H9 (cell line): ENCODE measurements around the gene PREX1. TPM values are rescaled to one million over a fixed set of nuclear protein-coding genes. Genes with fewer than 3 reads are reported as not detected.

Experiments
- DNase-seq: peaks from one replicate; pipeline ENCODE4 v3.0.0-alpha.2; 2017
- H2AFZ ChIP-seq: one replicate; pipeline ENCODE4 v1.6.1; 2013; ENCODE audit warnings: mild to moderate bottlenecking, low read length, control low read depth, moderate library complexity
- H2AK5ac ChIP-seq: 2 replicates; pipeline ENCODE4 v1.6.1; 2013; ENCODE audit warnings: low read length, control low read depth, mixed read lengths; ENCODE audit not compliant: insufficient read length
- H2BK120ac ChIP-seq: one replicate; pipeline ENCODE4 v1.6.1; 2013; ENCODE audit warnings: low read depth, mild to moderate bottlenecking, low read length, control low read depth, inconsistent platforms; ENCODE audit not compliant: poor library complexity, severe bottlenecking
- H2BK12ac ChIP-seq: 2 replicates; pipeline ENCODE4 v1.6.1; 2013; ENCODE audit warnings: low read length, control low read depth, mixed read lengths, low read depth; ENCODE audit not compliant: insufficient read length
- H2BK15ac ChIP-seq: 2 replicates; pipeline ENCODE4 v1.6.1; 2013; ENCODE audit warnings: low read depth, low read length, control low read depth
- H2BK20ac ChIP-seq: one replicate; pipeline ENCODE4 v1.6.1; 2013; ENCODE audit warnings: low read depth, mild to moderate bottlenecking, low read length, control low read depth, inconsistent platforms; ENCODE audit not compliant: poor library complexity, severe bottlenecking
- H2BK5ac ChIP-seq: 2 replicates; pipeline ENCODE4 v1.6.1; 2013; ENCODE audit warnings: low read length, control low read depth, mixed read lengths; ENCODE audit not compliant: insufficient read length
- H3K14ac ChIP-seq: 2 replicates; pipeline ENCODE4 v1.6.1; 2013; ENCODE audit warnings: low read length, control low read depth; ENCODE audit not compliant: insufficient read depth
- H3K18ac ChIP-seq: 2 replicates; pipeline ENCODE4 v1.6.1; 2013; ENCODE audit warnings: low read depth, mild to moderate bottlenecking, mixed read lengths, low read length, control low read depth; ENCODE audit not compliant: insufficient read length
- H3K23ac ChIP-seq: 2 replicates; pipeline ENCODE4 v1.6.1; 2013; ENCODE audit warnings: low read length, control low read depth, mixed read lengths, low read depth; ENCODE audit not compliant: insufficient read length
- H3K23me2 ChIP-seq: 2 replicates; pipeline ENCODE4 v1.6.1; 2013; ENCODE audit warnings: low read depth, mild to moderate bottlenecking, mixed read lengths, low read length, control low read depth; ENCODE audit not compliant: insufficient read length, poor library complexity, severe bottlenecking
- H3K27ac ChIP-seq: 2 replicates; pipeline ENCODE4 v1.5.1; 2013; ENCODE audit warnings: low read length, control low read depth, mixed read lengths, low read depth; ENCODE audit not compliant: insufficient read length
- H3K27me3 ChIP-seq: 2 replicates; pipeline ENCODE4 v1.6.1; 2013; ENCODE audit warnings: low read length, control low read depth, inconsistent platforms; ENCODE audit not compliant: insufficient read depth
- H3K4ac ChIP-seq: 2 replicates; pipeline ENCODE4 v1.6.1; 2013; ENCODE audit warnings: low read depth, mild to moderate bottlenecking, control low read depth, inconsistent platforms, low read length, moderate library complexity
- H3K4me1 ChIP-seq: 2 replicates; pipeline ENCODE4 v1.6.1; 2013; ENCODE audit warnings: low read length, control low read depth, inconsistent platforms; ENCODE audit not compliant: insufficient read depth
- H3K4me2 ChIP-seq: 2 replicates; pipeline ENCODE4 v1.6.1; 2013; ENCODE audit warnings: low read length, control low read depth, mixed read lengths; ENCODE audit not compliant: insufficient read length, insufficient read depth
- H3K56ac ChIP-seq: 2 replicates; pipeline ENCODE4 v1.6.1; 2013; ENCODE audit warnings: low read depth, mild to moderate bottlenecking, mixed read lengths, low read length, control low read depth; ENCODE audit not compliant: insufficient read length
- H3K79me1 ChIP-seq: 2 replicates; pipeline ENCODE4 v1.6.1; 2013; ENCODE audit warnings: low read depth, mild to moderate bottlenecking, moderate library complexity, low read length, control low read depth, inconsistent platforms; ENCODE audit not compliant: insufficient read depth, poor library complexity, severe bottlenecking
- H3K79me2 ChIP-seq: 2 replicates; pipeline ENCODE4 v1.6.1; 2013; ENCODE audit warnings: low read length, control low read depth, inconsistent platforms; ENCODE audit not compliant: insufficient read depth
- H3K9ac ChIP-seq: 2 replicates; pipeline ENCODE4 v1.6.1; 2013; ENCODE audit warnings: low read length, control low read depth, mixed read lengths; ENCODE audit not compliant: insufficient read length; ENCODE audit errors: extremely low read depth
- H3K9me3 ChIP-seq: one replicate; pipeline ENCODE4 v1.6.1; 2013; ENCODE audit warnings: low read depth, low read length, inconsistent platforms; ENCODE audit not compliant: control insufficient read depth
- H3T11ph ChIP-seq: one replicate; pipeline ENCODE4 v1.6.1; 2013; ENCODE audit warnings: mild to moderate bottlenecking, low read length, control low read depth, inconsistent platforms
- H4K20me1 ChIP-seq: one replicate; pipeline ENCODE4 v1.6.1; 2013; ENCODE audit not compliant: control insufficient read depth, insufficient read length, insufficient read depth
- H4K5ac ChIP-seq: 2 replicates; pipeline ENCODE4 v1.6.1; 2013; ENCODE audit warnings: low read depth, mild to moderate bottlenecking, mixed read lengths, low read length, control low read depth; ENCODE audit not compliant: insufficient read length
- H4K8ac ChIP-seq: replicated peaks from 2 replicates; pipeline ENCODE4 v1.6.1; 2013; ENCODE audit warnings: low read length, control low read depth, mixed read lengths, low read depth; ENCODE audit not compliant: insufficient read length
- H4K91ac ChIP-seq: 2 replicates; pipeline ENCODE4 v1.6.1; 2013; ENCODE audit warnings: low read depth, mild to moderate bottlenecking, moderate library complexity, mixed read lengths, low read length, control low read depth; ENCODE audit not compliant: insufficient read length
- H3K27ac Mint-ChIP-seq, 3 experiments: 2 replicates in 2 of 3; 3 replicates in 1 of 3; pipeline ENCODE4 v1.8.0; 2020 to 2021; ENCODE audit warnings: mixed read lengths in 3 of 3, mild to moderate bottlenecking in 1 of 3, moderate library complexity in 1 of 3
- H3K27me3 Mint-ChIP-seq: 2 replicates; pipeline ENCODE4 v1.8.0; 2021; ENCODE audit warnings: low read depth, mild to moderate bottlenecking, moderate library complexity, mixed read lengths
- H3K36me3 Mint-ChIP-seq, 3 experiments: 2 replicates in 2 of 3; 3 replicates in 1 of 3; pipeline ENCODE4 v1.8.0; 2020 to 2021; ENCODE audit warnings: low read depth in 3 of 3, mixed read lengths in 3 of 3; ENCODE audit not compliant: insufficient read depth in 1 of 3
- H3K4me1 Mint-ChIP-seq, 2 experiments: 2 replicates each; pipeline ENCODE4 v1.8.0; 2020; ENCODE audit warnings: mixed read lengths in 2 of 2
- H3K4me3 Mint-ChIP-seq, 2 experiments: 2 replicates in 1 of 2; 3 replicates in 1 of 2; pipeline ENCODE4 v1.8.0; 2020 to 2021; ENCODE audit warnings: mild to moderate bottlenecking in 2 of 2, mixed read lengths in 2 of 2, moderate library complexity in 1 of 2
- H3K9me3 Mint-ChIP-seq, 2 experiments: 2 replicates in 1 of 2; 3 replicates in 1 of 2; pipeline ENCODE4 v1.8.0; 2020; ENCODE audit warnings: mild to moderate bottlenecking in 2 of 2, mixed read lengths in 2 of 2, moderate library complexity in 1 of 2
- WGBS: extraction: QIAGEN DNeasy Blood & Tissue Kit; methylation state at CpG from one replicate; pipeline ENCODE4 v1.1.7; 2013; ENCODE audit warnings: missing lambda C conversion rate, low lambda C conversion rate, mixed read lengths; ENCODE audit not compliant: insufficient read length; ENCODE audit errors: extremely low coverage; 5-methylcytosine and 5-hydroxymethylcytosine counted together
- total RNA-seq: library from RNA; stranded (reverse); gene quantifications from 2 replicates; pipeline ENCODE4 v1.2.1, GENCODE V29; 2021
- TF ChIP-seq, protein P1 (sequence below): fragments of 200-600 bp; sonication (generic); conservative IDR thresholded peaks from 3 replicates; pipeline ENCODE4 v1.8.0; 2021; ENCODE audit warnings: antibody characterized with exemption, mild to moderate bottlenecking

PREX1 gene
- total RNA-seq, 1 experiment from 2014 or later, result 6.6 TPM

GRCh38 chr20:48774696-48775095 lies 53.1 kb downstream of the PREX1 start:
- TF ChIP-seq, protein P1, sequence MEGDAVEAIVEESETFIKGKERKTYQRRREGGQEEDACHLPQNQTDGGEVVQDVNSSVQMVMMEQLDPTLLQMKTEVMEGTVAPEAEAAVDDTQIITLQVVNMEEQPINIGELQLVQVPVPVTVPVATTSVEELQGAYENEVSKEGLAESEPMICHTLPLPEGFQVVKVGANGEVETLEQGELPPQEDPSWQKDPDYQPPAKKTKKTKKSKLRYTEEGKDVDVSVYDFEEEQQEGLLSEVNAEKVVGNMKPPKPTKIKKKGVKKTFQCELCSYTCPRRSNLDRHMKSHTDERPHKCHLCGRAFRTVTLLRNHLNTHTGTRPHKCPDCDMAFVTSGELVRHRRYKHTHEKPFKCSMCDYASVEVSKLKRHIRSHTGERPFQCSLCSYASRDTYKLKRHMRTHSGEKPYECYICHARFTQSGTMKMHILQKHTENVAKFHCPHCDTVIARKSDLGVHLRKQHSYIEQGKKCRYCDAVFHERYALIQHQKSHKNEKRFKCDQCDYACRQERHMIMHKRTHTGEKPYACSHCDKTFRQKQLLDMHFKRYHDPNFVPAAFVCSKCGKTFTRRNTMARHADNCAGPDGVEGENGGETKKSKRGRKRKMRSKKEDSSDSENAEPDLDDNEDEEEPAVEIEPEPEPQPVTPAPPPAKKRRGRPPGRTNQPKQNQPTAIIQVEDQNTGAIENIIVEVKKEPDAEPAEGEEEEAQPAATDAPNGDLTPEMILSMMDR, result no peak
- Histone ChIP-seq H3K9me3 (no peaks in the 10 kb centered on the region), H3K4me1 (no peaks in the 10 kb centered on the region), H4K5ac (no peak overlapping the region), H3K79me2 (no peaks in the 10 kb centered on the region), H3K4me2 (no peak overlapping the region), H4K91ac (no peak overlapping the region), H3K18ac (no peak overlapping the region), H4K8ac (no peak overlapping the region), H3K23ac (no peak overlapping the region), H2AK5ac (no peak overlapping the region), H2AFZ (no peak overlapping the region), H3K56ac (no peak overlapping the region), H2BK20ac (no peak overlapping the region), H3T11ph (no peak overlapping the region), H3K4ac (no peak overlapping the region), H2BK12ac (no peak overlapping the region), H3K23me2 (no peaks in the 10 kb centered on the region), H2BK5ac (no peak overlapping the region), H3K14ac (no peak overlapping the region), H2BK15ac (no peak overlapping the region), H3K79me1 (no peaks in the 10 kb centered on the region), H3K27ac (no peak overlapping the region), H4K20me1 (no peaks in the 10 kb centered on the region), H3K9ac (no peak overlapping the region), H2BK120ac (no peak overlapping the region), H3K27me3 (no peaks in the 10 kb centered on the region)
- peaks cover 21 to 26% of the 10 kb centered on the region in 2 experiments for H3K9me3 Mint-ChIP-seq
- peaks cover 7 to 8% of the 10 kb centered on the region in 2 experiments for H3K4me1 Mint-ChIP-seq
- peak overlapping the region in 1 of 3 experiments; percentile 85; a peak in 1 of 7 replicates for H3K27ac Mint-ChIP-seq
- no peak for DNase-seq
- no peak overlapping the region for H3K4me3 Mint-ChIP-seq
- H3K27me3 Mint-ChIP-seq, result peaks cover 3% of the 10 kb centered on the region; the same call in 1 of the 2 replicates
- no CpG with 5 or more reads among the region's 11 CpGs for WGBS
- H3K36me3 Mint-ChIP-seq, result peaks cover 3 to 22% (median 7%) of the 10 kb centered on the region in 3 experiments; a peak in 6 of 7 replicates
